ENCODE results near the gene NTF4. TPM values are rescaled to one million over a fixed set of nuclear protein-coding genes. Genes with fewer than 3 reads are reported as not detected.

Gene NTF4
- total RNA-seq, 1 experiment from 2014 or later = not detected

DNA sequence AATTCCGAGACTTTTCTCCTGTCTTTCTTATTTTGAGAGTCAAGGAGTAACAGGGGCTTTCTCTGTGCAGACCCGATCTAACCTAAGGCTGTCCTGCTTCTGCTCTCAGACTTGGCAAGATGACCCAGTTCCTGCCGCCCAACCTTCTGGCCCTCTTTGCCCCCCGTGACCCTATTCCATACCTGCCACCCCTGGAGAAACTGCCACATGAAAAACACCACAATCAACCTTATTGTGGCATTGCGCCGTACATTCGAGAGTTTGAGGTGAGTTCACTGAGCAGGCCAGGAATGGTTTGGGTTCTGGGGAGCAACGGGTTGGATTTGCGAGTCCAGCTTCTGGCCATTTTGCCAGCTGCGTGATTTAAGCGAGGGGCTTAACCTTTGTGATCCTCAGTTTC is 21.7 kb upstream of the NTF4 start:
- TF ChIP-seq EZH2 (IDR thresholded peaks at IDR 0.05; ENCODE audit: borderline replicate concordance, low read depth, low read length, poor library complexity, severe bottlenecking) = no peak
- TF ChIP-seq, protein P1, sequence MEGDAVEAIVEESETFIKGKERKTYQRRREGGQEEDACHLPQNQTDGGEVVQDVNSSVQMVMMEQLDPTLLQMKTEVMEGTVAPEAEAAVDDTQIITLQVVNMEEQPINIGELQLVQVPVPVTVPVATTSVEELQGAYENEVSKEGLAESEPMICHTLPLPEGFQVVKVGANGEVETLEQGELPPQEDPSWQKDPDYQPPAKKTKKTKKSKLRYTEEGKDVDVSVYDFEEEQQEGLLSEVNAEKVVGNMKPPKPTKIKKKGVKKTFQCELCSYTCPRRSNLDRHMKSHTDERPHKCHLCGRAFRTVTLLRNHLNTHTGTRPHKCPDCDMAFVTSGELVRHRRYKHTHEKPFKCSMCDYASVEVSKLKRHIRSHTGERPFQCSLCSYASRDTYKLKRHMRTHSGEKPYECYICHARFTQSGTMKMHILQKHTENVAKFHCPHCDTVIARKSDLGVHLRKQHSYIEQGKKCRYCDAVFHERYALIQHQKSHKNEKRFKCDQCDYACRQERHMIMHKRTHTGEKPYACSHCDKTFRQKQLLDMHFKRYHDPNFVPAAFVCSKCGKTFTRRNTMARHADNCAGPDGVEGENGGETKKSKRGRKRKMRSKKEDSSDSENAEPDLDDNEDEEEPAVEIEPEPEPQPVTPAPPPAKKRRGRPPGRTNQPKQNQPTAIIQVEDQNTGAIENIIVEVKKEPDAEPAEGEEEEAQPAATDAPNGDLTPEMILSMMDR (conservative IDR thresholded peaks at IDR 0.05; ENCODE audit: low read depth, low read length) = no peak
- peaks cover 40% of the 10 kb centered on the region for H3K36me3 ChIP-seq (ENCODE audit: insufficient read depth, low read length, poor library complexity, severe bottlenecking)
- POLR2A ChIA-PET (ENCODE audit: low non-redundant PET) = no interaction called here
- H3K27me3 ChIP-seq (replicated peaks; ENCODE audit: insufficient read depth, low read depth, low read length, poor library complexity) = no peaks in the 10 kb centered on the region
- peak overlapping the region; percentile 97 for H3K27ac ChIP-seq (ENCODE audit: low read depth, low read length, poor library complexity, severe bottlenecking)
- peak overlapping the region; percentile 88 for H3K4me3 ChIP-seq (ENCODE audit: low read depth, low read length, poor library complexity, severe bottlenecking)
- DNase-seq (ENCODE audit: low spot score) = no peak
- no TSS peak for BruUV-seq (replicated peaks)
- no peaks in the 10 kb centered on the region for H3K9me3 ChIP-seq (ENCODE audit: low read depth, low read length, poor library complexity, severe bottlenecking)
- intact Hi-C loops (cut with micrococcal nuclease; ENCODE audit: unreplicated experiment) = no loop called here
- H3K4me1 ChIP-seq (ENCODE audit: insufficient read depth, low read length, poor library complexity, severe bottlenecking) = peaks cover 9% of the 10 kb centered on the region
- CTCF ChIA-PET = no interaction called here

DNA sequence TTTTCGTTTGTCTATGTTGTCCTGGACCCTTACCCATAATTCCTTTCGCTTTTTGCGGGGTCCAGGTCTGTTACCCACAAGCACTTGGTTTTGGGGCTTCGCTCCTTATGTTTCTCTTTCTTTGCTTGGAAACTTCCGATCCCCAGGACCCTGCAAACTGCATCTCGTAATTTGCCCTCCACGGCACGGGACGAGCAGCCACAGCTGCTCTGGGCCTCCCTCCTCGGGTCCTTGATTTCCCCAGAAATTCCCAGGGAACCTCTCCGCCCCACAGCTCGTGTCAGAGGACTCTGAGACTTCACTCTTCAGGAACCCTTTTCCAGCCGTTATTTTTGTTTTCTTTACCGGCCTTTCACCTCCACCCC is 21.2 kb upstream of the NTF4 start:
- no peak for DNase-seq (ENCODE audit: low spot score)
- Histone ChIP-seq H3K27me3 (replicated peaks; ENCODE audit: insufficient read depth, low read depth, low read length, poor library complexity) (no peaks in the 10 kb centered on the region), H3K4me3 (ENCODE audit: low read depth, low read length, poor library complexity, severe bottlenecking) (peak overlapping the region; percentile 88), H3K27ac (ENCODE audit: low read depth, low read length, poor library complexity, severe bottlenecking) (peak overlapping the region; percentile 97), H3K36me3 (ENCODE audit: insufficient read depth, low read length, poor library complexity, severe bottlenecking) (peaks cover 36% of the 10 kb centered on the region), H3K4me1 (ENCODE audit: insufficient read depth, low read length, poor library complexity, severe bottlenecking) (peaks cover 9% of the 10 kb centered on the region), H3K9me3 (ENCODE audit: low read depth, low read length, poor library complexity, severe bottlenecking) (no peaks in the 10 kb centered on the region)
- BruUV-seq (replicated peaks) = no TSS peak
- TF ChIP-seq, protein P1 (conservative IDR thresholded peaks at IDR 0.05; ENCODE audit: low read depth, low read length) = no peak
- TF ChIP-seq EZH2 (IDR thresholded peaks at IDR 0.05; ENCODE audit: borderline replicate concordance, low read depth, low read length, poor library complexity, severe bottlenecking) = no peak
- ChIA-PET POLR2A (ENCODE audit: low non-redundant PET) (no interaction called here), CTCF (no interaction called here)
- intact Hi-C loops (cut with micrococcal nuclease; ENCODE audit: unreplicated experiment) = no loop called here

DNA sequence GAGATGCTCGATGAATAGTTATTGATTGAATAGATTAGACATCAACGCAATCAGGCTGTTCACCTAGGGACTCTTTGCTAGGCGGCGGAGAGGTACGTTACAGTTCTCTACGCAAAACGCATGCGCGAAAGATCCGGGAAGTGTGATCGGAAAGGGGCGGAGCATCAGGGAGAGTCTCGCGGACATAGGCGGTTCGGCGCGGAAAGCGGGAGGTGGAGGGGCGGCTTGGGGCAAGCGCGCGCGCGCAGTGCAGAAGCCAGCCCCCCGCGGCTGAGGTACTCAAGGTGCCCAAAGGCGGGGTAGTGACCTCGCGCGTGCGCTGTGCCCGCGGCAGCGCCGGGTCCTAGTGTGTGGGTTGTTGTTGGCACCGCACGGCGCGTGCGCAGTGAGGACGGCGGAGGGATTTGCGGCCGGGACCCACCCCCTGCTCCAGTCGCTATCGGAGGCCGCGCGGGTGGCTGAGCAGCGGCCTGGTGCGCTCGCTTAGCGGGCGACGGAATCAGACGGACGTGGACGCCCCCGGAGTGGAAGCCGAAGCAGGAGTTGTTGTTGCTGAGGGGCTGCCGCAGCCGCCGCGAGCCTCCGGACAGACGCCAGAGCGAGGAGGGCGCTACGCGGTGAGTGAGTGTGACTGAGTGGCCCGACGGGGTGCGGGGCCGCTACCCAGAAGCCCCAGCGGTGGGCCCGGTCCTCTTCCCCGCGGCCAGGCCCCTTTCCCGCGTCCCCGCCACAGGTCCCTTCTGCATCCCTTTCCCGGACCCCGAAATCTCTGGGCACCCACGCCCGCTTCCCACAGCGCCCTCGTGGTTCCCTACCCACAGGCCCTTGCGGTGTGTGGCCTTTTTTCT is 20.6 kb upstream of the NTF4 start, which contains the start of gene SNRNP70:
TSS of gene SNRNP70 (plus strand) at position 432 of the 848 bp plus-strand sequence. CDS start 964 bp downstream, outside the sequence.
- intact Hi-C loops (cut with micrococcal nuclease; ENCODE audit: unreplicated experiment) = no loop called here
- no TSS peak for BruUV-seq (replicated peaks)
- H3K27me3 ChIP-seq (replicated peaks; ENCODE audit: insufficient read depth, low read depth, low read length, poor library complexity) = no peaks in the 10 kb centered on the region
- peak within 1 kb of the TSS; percentile 97 for H3K27ac ChIP-seq (ENCODE audit: low read depth, low read length, poor library complexity, severe bottlenecking)
- H3K4me3 ChIP-seq (ENCODE audit: low read depth, low read length, poor library complexity, severe bottlenecking) = peak within 1 kb of the TSS; percentile 88
- ChIA-PET CTCF (no interaction called here), POLR2A (ENCODE audit: low non-redundant PET) (no interaction called here)
- TF ChIP-seq, protein P1 (conservative IDR thresholded peaks at IDR 0.05; ENCODE audit: low read depth, low read length) = no peak
- TF ChIP-seq EZH2 (IDR thresholded peaks at IDR 0.05; ENCODE audit: borderline replicate concordance, low read depth, low read length, poor library complexity, severe bottlenecking) = no peak
- DNase-seq (ENCODE audit: low spot score) = peak; percentile 100
- H3K4me1 ChIP-seq (ENCODE audit: insufficient read depth, low read length, poor library complexity, severe bottlenecking) = peaks cover 9% of the 10 kb centered on the region
- H3K36me3 ChIP-seq (ENCODE audit: insufficient read depth, low read length, poor library complexity, severe bottlenecking) = peaks cover 30% of the 10 kb centered on the region
- no peaks in the 10 kb centered on the region for H3K9me3 ChIP-seq (ENCODE audit: low read depth, low read length, poor library complexity, severe bottlenecking)

Data from A673 (cell line).